Smooth muscle cell of trachea (primary cell): ENCODE results near the gene RBMY1J. TPM values are rescaled to one million over a fixed set of nuclear protein-coding genes. Genes with fewer than 3 reads are reported as not detected.

ENCODE experiments used
- total RNA-seq: library from RNA; depleted of rRNA; stranded (reverse); fragments of >200 nt; gene quantifications from 2 replicates; pipeline ENCODE4 v1.2.1, GENCODE V29; 2014

RBMY1J gene
- not detected in 2 replicates for total RNA-seq

DNA sequence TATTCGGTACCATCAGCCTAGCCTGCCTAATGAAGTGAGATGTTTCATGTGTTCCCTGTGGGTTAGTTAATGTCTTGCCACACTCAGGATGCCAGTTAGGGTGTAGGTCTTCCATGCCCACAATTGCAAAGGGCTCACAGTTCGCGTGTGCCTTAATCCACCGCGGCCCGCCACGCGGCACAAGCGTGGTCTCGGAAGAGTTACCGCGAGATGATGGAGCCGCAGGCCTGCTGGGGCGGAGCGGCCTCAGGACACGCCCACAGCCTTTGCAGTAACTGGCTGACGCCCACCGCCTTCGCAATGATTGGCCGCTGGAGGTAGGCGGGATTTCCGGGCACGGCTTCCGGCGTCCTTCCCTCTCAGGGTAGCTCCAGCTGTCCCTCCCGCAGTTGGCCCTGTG lies at the start of gene RBMY1J:
RBMY1J (plus strand) TSS at position 301 of the 400 bp plus-strand sequence. CDS start 2,038 bp downstream, outside the sequence.

Other genes with a start within 250 kb of the RBMY1J start
- not detected in 2 replicates for gene RBMY1F, start 220.5 kb upstream of the RBMY1J start, total RNA-seq